HG02642 (cell line): ENCODE data around the gene RASEF.
"Not testable (repeated sequence)": the region's sequence is repeated elsewhere in the genome, so short reads cannot be mapped to it uniquely, and the experiment has no call there.

ENCODE experiments used
- ATAC-seq: cut with Tn5 transposase; IDR thresholded peaks from one replicate; pipeline ENCODE4 v1.9.1; 2021; ENCODE audit warnings: mild to moderate bottlenecking; ENCODE audit not compliant: unreplicated experiment, poor library complexity

Gene RASEF

GRCh38 chr9:83062651-83063527 is at the start of gene RASEF:
Gene RASEF (minus strand): TSS chr9:83063142. CDS start chr9:83062867, 275 bp downstream.
- ATAC-seq: no peak

GRCh38 chr9:83111169-83111568 is 48.2 kb upstream of the RASEF start:
- no peak for ATAC-seq

- no peak for ATAC-seq
Measured at GRCh38 chr9:83109296-83109695, 46.4 kb upstream of the RASEF start.

GRCh38 chr9:83108208-83108607 is 45.3 kb upstream of the RASEF start:
- ATAC-seq: no peak

- ATAC-seq: no peak
Measured at GRCh38 chr9:83106772-83107171, 43.8 kb upstream of the RASEF start.

GRCh38 chr9:83106263-83106662 is 43.3 kb upstream of the RASEF start:
- ATAC-seq: no peak

- ATAC-seq: no peak
Measured at GRCh38 chr9:83097633-83098032, 34.7 kb upstream of the RASEF start.

- not testable (repeated sequence) for ATAC-seq
Measured at GRCh38 chr9:83093311-83093710, 30.4 kb upstream of the RASEF start.

- no peak for ATAC-seq
Measured at GRCh38 chr9:83081846-83082245, 18.9 kb upstream of the RASEF start.

GRCh38 chr9:83081010-83081409 is 18.1 kb upstream of the RASEF start:
- ATAC-seq: no peak

GRCh38 chr9:83075932-83076331 is 13.0 kb upstream of the RASEF start:
- ATAC-seq: not testable (repeated sequence)

- not testable (repeated sequence) for ATAC-seq
Measured at GRCh38 chr9:83072498-83072897, 9.6 kb upstream of the RASEF start.

- ATAC-seq: no peak
Measured at GRCh38 chr9:83071626-83072025, 8.7 kb upstream of the RASEF start.

- ATAC-seq: no peak
Measured at GRCh38 chr9:83070261-83070660, 7.3 kb upstream of the RASEF start.

- ATAC-seq: no peak
Measured at GRCh38 chr9:83069651-83070050, 6.7 kb upstream of the RASEF start.

GRCh38 chr9:83068414-83068813 is 5.5 kb upstream of the RASEF start:
- no peak for ATAC-seq

- ATAC-seq: no peak
Measured at GRCh38 chr9:83067579-83067978, 4.6 kb upstream of the RASEF start.

- ATAC-seq: no peak
Measured at GRCh38 chr9:83066771-83067170, 3.8 kb upstream of the RASEF start.

- ATAC-seq: no peak
Measured at GRCh38 chr9:83065233-83065632, 2.3 kb upstream of the RASEF start.

- no peak for ATAC-seq
Measured at GRCh38 chr9:83061990-83062650, 822 bp downstream of the RASEF start.

GRCh38 chr9:83061036-83061435 is 1.9 kb downstream of the RASEF start:
- no peak for ATAC-seq

- ATAC-seq: no peak
Measured at GRCh38 chr9:83060556-83060955, 2.4 kb downstream of the RASEF start.
